Measurements from ENCODE around the gene TTC39C.
"Not testable (repeated sequence)": the region's sequence is repeated elsewhere in the genome, so short reads cannot be mapped to it uniquely, and the experiment has no call there.

TTC39C gene

DNA sequence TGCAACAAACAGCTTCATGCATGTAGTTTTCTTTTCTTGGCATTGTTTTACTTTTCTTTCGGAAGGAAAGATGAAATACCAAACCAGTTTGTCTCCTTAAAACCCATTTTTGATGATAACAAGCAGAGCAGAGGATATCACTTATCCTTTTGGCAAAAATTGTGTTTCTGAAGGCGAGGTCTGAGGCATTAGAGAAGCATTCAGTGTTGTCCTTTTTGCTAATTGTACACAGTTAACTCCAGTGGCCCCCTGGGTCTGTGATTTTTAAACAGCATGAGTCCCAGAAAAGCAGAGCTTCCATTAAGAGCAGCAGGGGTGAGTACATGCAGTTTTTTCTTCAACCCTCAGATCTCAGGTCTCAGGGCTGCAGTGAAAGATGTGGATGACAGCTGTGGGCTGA is 41.3 kb downstream of the TTC39C start:
- DNase-seq (ENCODE audit: low read depth in 1 of 2, low spot score in 1 of 2): no peak
- no peak overlapping the region for H3K4me3 ChIP-seq (replicated peaks; ENCODE audit: insufficient read depth, low read length)
- TF ChIP-seq SPI1 (IDR thresholded peaks at IDR 0.05; ENCODE audit: borderline replicate concordance, low read depth) (no peak), POLR2AphosphoS5 (IDR thresholded peaks at IDR 0.05; ENCODE audit: low read depth) (no peak), GABPA (IDR thresholded peaks at IDR 0.05; ENCODE audit: low read depth) (no peak)
- TF ChIP-seq, protein P1, sequence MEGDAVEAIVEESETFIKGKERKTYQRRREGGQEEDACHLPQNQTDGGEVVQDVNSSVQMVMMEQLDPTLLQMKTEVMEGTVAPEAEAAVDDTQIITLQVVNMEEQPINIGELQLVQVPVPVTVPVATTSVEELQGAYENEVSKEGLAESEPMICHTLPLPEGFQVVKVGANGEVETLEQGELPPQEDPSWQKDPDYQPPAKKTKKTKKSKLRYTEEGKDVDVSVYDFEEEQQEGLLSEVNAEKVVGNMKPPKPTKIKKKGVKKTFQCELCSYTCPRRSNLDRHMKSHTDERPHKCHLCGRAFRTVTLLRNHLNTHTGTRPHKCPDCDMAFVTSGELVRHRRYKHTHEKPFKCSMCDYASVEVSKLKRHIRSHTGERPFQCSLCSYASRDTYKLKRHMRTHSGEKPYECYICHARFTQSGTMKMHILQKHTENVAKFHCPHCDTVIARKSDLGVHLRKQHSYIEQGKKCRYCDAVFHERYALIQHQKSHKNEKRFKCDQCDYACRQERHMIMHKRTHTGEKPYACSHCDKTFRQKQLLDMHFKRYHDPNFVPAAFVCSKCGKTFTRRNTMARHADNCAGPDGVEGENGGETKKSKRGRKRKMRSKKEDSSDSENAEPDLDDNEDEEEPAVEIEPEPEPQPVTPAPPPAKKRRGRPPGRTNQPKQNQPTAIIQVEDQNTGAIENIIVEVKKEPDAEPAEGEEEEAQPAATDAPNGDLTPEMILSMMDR (IDR thresholded peaks at IDR 0.05; ENCODE audit: insufficient read depth, low read length): no peak
- TF ChIP-seq, protein P2, sequence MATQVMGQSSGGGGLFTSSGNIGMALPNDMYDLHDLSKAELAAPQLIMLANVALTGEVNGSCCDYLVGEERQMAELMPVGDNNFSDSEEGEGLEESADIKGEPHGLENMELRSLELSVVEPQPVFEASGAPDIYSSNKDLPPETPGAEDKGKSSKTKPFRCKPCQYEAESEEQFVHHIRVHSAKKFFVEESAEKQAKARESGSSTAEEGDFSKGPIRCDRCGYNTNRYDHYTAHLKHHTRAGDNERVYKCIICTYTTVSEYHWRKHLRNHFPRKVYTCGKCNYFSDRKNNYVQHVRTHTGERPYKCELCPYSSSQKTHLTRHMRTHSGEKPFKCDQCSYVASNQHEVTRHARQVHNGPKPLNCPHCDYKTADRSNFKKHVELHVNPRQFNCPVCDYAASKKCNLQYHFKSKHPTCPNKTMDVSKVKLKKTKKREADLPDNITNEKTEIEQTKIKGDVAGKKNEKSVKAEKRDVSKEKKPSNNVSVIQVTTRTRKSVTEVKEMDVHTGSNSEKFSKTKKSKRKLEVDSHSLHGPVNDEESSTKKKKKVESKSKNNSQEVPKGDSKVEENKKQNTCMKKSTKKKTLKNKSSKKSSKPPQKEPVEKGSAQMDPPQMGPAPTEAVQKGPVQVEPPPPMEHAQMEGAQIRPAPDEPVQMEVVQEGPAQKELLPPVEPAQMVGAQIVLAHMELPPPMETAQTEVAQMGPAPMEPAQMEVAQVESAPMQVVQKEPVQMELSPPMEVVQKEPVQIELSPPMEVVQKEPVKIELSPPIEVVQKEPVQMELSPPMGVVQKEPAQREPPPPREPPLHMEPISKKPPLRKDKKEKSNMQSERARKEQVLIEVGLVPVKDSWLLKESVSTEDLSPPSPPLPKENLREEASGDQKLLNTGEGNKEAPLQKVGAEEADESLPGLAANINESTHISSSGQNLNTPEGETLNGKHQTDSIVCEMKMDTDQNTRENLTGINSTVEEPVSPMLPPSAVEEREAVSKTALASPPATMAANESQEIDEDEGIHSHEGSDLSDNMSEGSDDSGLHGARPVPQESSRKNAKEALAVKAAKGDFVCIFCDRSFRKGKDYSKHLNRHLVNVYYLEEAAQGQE (IDR thresholded peaks at IDR 0.05; ENCODE audit: insufficient replicate concordance, low read depth): no peak
- no peak overlapping the region for H3K27ac ChIP-seq (replicated peaks)
- no peaks in the 10 kb centered on the region for H3K27me3 ChIP-seq (ENCODE audit: insufficient read depth, poor library complexity, severe bottlenecking)

DNA sequence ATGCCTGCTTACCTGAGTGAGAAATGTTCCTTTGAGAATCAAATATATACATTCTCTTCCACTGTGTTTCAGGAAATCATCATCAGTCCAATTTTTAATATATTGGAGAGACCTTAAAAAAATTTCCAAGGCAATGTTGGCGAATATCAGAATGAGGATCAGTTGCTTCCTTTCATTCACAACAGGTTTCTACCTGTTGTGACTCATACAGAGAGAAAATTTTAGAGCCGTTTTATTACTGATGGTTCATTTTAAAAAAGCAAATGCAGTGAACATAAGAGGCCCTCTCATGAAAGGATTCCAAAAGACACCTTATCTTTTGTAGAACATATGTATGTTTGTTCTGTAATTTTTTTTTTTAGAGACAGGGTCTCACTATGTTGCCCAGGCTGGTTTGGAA is 42.0 kb downstream of the TTC39C start:
- H3K27me3 ChIP-seq (ENCODE audit: insufficient read depth, poor library complexity, severe bottlenecking): no peaks in the 10 kb centered on the region
- TF ChIP-seq SPI1 (IDR thresholded peaks at IDR 0.05; ENCODE audit: borderline replicate concordance, low read depth) (no peak), GABPA (IDR thresholded peaks at IDR 0.05; ENCODE audit: low read depth) (no peak), POLR2AphosphoS5 (IDR thresholded peaks at IDR 0.05; ENCODE audit: low read depth) (no peak)
- TF ChIP-seq, protein P1 (IDR thresholded peaks at IDR 0.05; ENCODE audit: insufficient read depth, low read length): no peak
- TF ChIP-seq, protein P2 (IDR thresholded peaks at IDR 0.05; ENCODE audit: insufficient replicate concordance, low read depth): no peak
- DNase-seq (ENCODE audit: low read depth in 1 of 2, low spot score in 1 of 2): no peak
- no peak overlapping the region for H3K4me3 ChIP-seq (replicated peaks; ENCODE audit: insufficient read depth, low read length)
- H3K27ac ChIP-seq (replicated peaks): no peak overlapping the region

DNA sequence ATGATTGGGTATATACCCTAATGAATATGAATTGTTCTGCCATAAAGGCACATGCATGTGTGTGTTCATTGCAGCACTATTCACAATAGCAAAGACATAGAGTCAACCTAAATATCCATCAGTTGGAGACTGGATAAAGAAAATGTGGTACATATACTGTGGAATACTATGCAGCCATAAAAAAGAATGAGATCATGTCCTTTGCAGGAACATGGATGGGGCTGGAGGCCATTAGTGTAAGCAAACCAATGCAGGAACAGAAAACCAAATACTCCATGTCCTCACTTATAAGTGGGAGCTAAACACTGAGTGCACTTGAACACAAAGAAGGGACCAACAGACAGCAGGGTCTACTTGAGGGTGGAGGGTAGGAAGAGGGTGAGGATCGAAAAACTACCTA is 43.2 kb downstream of the TTC39C start:
- H3K27me3 ChIP-seq (ENCODE audit: insufficient read depth, poor library complexity, severe bottlenecking): no peaks in the 10 kb centered on the region
- DNase-seq (ENCODE audit: low read depth in 1 of 2, low spot score in 1 of 2): no peak
- TF ChIP-seq SPI1 (IDR thresholded peaks at IDR 0.05; ENCODE audit: borderline replicate concordance, low read depth) (no peak), POLR2AphosphoS5 (IDR thresholded peaks at IDR 0.05; ENCODE audit: low read depth) (no peak)
- TF ChIP-seq, protein P1 (IDR thresholded peaks at IDR 0.05; ENCODE audit: insufficient read depth, low read length): no peak
- TF ChIP-seq, protein P2 (IDR thresholded peaks at IDR 0.05; ENCODE audit: insufficient replicate concordance, low read depth): no peak
- no peak overlapping the region for H3K27ac ChIP-seq (replicated peaks)
- H3K4me3 ChIP-seq (replicated peaks; ENCODE audit: insufficient read depth, low read length): no peak overlapping the region

DNA sequence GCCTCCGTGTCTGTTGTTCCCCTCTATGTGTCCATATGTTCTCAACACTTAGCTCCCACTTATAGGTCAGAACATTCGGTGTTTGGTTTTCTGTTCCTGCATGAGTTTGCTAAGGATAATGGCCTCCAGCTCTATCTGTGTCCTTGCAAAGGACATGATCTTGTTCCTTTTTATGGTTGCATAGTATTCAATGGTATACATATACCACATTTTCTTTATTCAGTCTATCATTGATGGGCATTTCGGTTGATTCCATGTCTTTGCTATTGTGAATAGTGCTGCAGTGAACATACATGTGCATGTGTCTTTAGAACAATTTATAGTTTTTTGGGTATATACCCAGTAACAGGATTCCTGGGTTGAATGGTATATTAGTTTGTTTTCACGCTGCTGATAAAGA is 44.8 kb downstream of the TTC39C start:
- not testable (repeated sequence) for H3K27me3 ChIP-seq (ENCODE audit: insufficient read depth, poor library complexity, severe bottlenecking); H3K27ac ChIP-seq (replicated peaks); H3K4me3 ChIP-seq (replicated peaks; ENCODE audit: insufficient read depth, low read length); DNase-seq (ENCODE audit: low read depth in 1 of 2, low spot score in 1 of 2)
